B cell (primary cell): ENCODE data around the gene PTBP3. TPM values are rescaled to one million over a fixed set of nuclear protein-coding genes. Genes with fewer than 3 reads are reported as not detected.

ENCODE experiments used
- ATAC-seq: fragments of 200-7000 bp; cut with Tn5 transposase; one replicate; pipeline ENCODE4 v1.10.0; 2021; ENCODE audit warnings: low read depth, mild to moderate bottlenecking, moderate number of reproducible peaks, moderate library complexity
- CTCF ChIA-PET: fragments of 350-600 bp; sonication (Branson Sonifier 250); formaldehyde crosslinking; loops from one replicate; lab custom pipeline; 2021; ENCODE audit warnings: antibody characterized with exemption, inconsistent platforms; lab: Charles Lee
- POLR2A ChIA-PET: fragments of 350-600 bp; sonication (Branson Sonifier 250); formaldehyde crosslinking; loops from one replicate; lab custom pipeline; 2021; ENCODE audit warnings: antibody characterized with exemption; lab: Charles Lee
- DNase-seq: peaks from one replicate; pipeline ENCODE4 v3.0.0; 2013
- H2AFZ ChIP-seq: 2 replicates; pipeline ENCODE4 v1.6.1; 2012; ENCODE audit warnings: mild to moderate bottlenecking, low read depth, low read length; ENCODE audit not compliant: insufficient read depth, poor library complexity, severe bottlenecking
- H3K27ac ChIP-seq, 2 donors: 1 replicate in 1 of 2; 2 replicates in 1 of 2; pipeline ENCODE4 v1.5.1; 2012 to 2013; ENCODE audit warnings: low read length in 2 of 2, mild to moderate bottlenecking in 2 of 2, moderate library complexity in 1 of 2
- H3K27me3 ChIP-seq, 4 experiments: fragments of 200-600 bp in 1 of 4; sonication (generic) in 1 of 4; replicated peaks in 1 of 4; 1 replicate in 2 of 4; 2 replicates in 2 of 4; pipeline versions ENCODE4 v1.6.1 to v1.7.0; 2013 to 2016; ENCODE audit warnings: low read length in 3 of 4, mild to moderate bottlenecking in 2 of 4, mixed read lengths in 1 of 4, moderate library complexity in 1 of 4; ENCODE audit not compliant: insufficient read depth in 4 of 4, control insufficient read depth in 3 of 4; ENCODE audit errors: control extremely low read depth in 1 of 4
- H3K36me3 ChIP-seq, 2 experiments: replicated peaks in 1 of 2; 1 replicate in 1 of 2; 2 replicates in 1 of 2; pipeline versions ENCODE4 v1.6.1 to v1.7.1; 2013; ENCODE audit warnings: low read length in 1 of 2; ENCODE audit not compliant: insufficient read depth in 2 of 2, control insufficient read depth in 1 of 2; ENCODE audit errors: control extremely low read depth in 1 of 2, extremely low read depth in 1 of 2
- H3K4me1 ChIP-seq, 2 donors: fragments of 200-600 bp in 1 of 2; sonication (generic) in 1 of 2; 1 replicate in 1 of 2; 2 replicates in 1 of 2; pipeline versions ENCODE4 v1.5.1 to v1.6.1; 2013 to 2017; ENCODE audit warnings: low read length in 2 of 2; ENCODE audit not compliant: control insufficient read depth in 2 of 2, insufficient read depth in 2 of 2
- H3K4me2 ChIP-seq: replicated peaks from 2 replicates; pipeline ENCODE3; 2012; ENCODE audit warnings: mild to moderate bottlenecking, low read depth, low read length; ENCODE audit not compliant: poor library complexity, severe bottlenecking
- H3K4me3 ChIP-seq, 5 experiments: fragments of 200-600 bp in 1 of 5; sonication (generic) in 1 of 5; 1 replicate in 3 of 5; 2 replicates in 2 of 5; pipeline versions ENCODE4 v1.5.1 to v1.7.0; 2011 to 2016; ENCODE audit warnings: low read length in 4 of 5, mild to moderate bottlenecking in 4 of 5, low read depth in 2 of 5, control low read depth in 1 of 5, moderate library complexity in 1 of 5; ENCODE audit not compliant: insufficient read depth in 1 of 5; ENCODE audit errors: control extremely low read depth in 1 of 5, extremely low read depth in 1 of 5
- H3K79me2 ChIP-seq: fragments of 200-600 bp; sonication (generic); one replicate; pipeline ENCODE4 v1.6.0; 2016; ENCODE audit warnings: low read length; ENCODE audit not compliant: control insufficient read depth, insufficient read depth
- H3K9ac ChIP-seq: fragments of 200-600 bp; sonication (generic); 2 replicates; pipeline ENCODE4 v1.6.1; 2017; ENCODE audit warnings: mild to moderate bottlenecking, low read length, moderate library complexity
- H3K9me3 ChIP-seq, 3 donors: one replicate each; pipeline versions ENCODE4 v1.6.1 to v1.7.1; 2013; ENCODE audit warnings: low read length in 2 of 3; ENCODE audit not compliant: control insufficient read depth in 2 of 3, insufficient read depth in 1 of 3; ENCODE audit errors: control extremely low read depth in 1 of 3
- H4K20me1 ChIP-seq: 2 replicates; pipeline ENCODE4 v1.6.0; 2012; ENCODE audit warnings: mild to moderate bottlenecking, low read length; ENCODE audit not compliant: insufficient read depth, control insufficient read depth, poor library complexity, severe bottlenecking
- H3K27ac Mint-ChIP-seq: one replicate; pipeline ENCODE4 v1.8.0; 2021; ENCODE audit warnings: mixed read lengths
- H3K27me3 Mint-ChIP-seq: one replicate; pipeline ENCODE4 v1.8.0; 2021; ENCODE audit warnings: mixed read lengths
- H3K4me1 Mint-ChIP-seq: one replicate; pipeline ENCODE4 v1.8.0; 2021; ENCODE audit warnings: mixed read lengths
- H3K4me3 Mint-ChIP-seq: one replicate; pipeline ENCODE4 v1.8.0; 2021; ENCODE audit warnings: mixed read lengths
- H3K9me3 Mint-ChIP-seq: one replicate; pipeline ENCODE4 v1.8.0; 2022; ENCODE audit warnings: mixed read lengths; ENCODE audit not compliant: insufficient read depth
- CTCF ChIP-seq: fragments of 200-600 bp; IDR thresholded peaks from one replicate; pipeline ENCODE4 v1.8.0; 2022; ENCODE audit warnings: antibody characterized with exemption, mild to moderate bottlenecking
- EZH2 ChIP-seq: IDR thresholded peaks from 2 replicates; pipeline ENCODE4 v1.6.1; 2012; ENCODE audit warnings: borderline replicate concordance, low read depth, mild to moderate bottlenecking, moderate library complexity, low read length; ENCODE audit not compliant: insufficient read depth, poor library complexity, severe bottlenecking
- WGBS: methylation state at CpG from one replicate; pipeline ENCODE4 v1.1.5; 2013; ENCODE audit warnings: missing lambda C conversion rate; ENCODE audit not compliant: insufficient coverage; 5-methylcytosine and 5-hydroxymethylcytosine counted together
- intact Hi-C: fragments of 100-400 bp; cut with micrococcal nuclease; formaldehyde crosslinking; loops from one replicate; pipeline ENCODE4 v1.10.0; 2022
- polyA plus RNA-seq: library from polyadenylated mRNA; depleted of rRNA; stranded (reverse); fragments of >200 nt; gene quantifications from 2 replicates; pipeline ENCODE4 v1.2.3, GENCODE V29; 2012
- total RNA-seq, 2 donors: library from RNA; stranded (reverse); fragments of 120-200 nt in 1 of 2; gene quantifications; 1 replicate in 1 of 2; 2 replicates in 1 of 2; pipeline versions ENCODE4 v1.2.3 to v1.2.4, GENCODE V29; 2013 to 2022

PTBP3 gene
- total and polyA plus RNA-seq, 2 donors (not counting 1 experiment from before 2014, with no cell fraction given), result 22.8 to 133 TPM

DNA sequence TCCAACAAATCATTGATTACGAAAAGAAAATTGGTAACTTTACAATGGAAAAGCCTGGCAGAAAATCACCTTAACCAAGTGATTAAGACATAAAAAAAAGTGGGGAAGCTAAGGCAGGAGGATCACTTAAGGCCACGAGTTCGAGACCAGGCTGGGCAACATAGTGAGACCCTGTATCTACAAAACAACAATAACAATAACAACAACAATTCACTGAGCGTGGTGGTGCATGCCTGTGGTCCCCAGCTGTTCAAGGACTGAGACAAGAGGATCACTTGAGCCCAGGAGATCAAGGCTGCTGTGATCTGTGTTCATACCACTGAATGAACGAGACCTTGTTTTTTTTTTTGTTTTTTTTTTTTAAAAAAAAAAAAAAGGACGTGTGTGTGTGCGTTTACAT lies 21.3 kb downstream of the PTBP3 start:
- no peak overlapping the region for H3K9ac ChIP-seq
- H3K4me3 Mint-ChIP-seq, result no peak overlapping the region
- ChIA-PET POLR2A (interaction anchor here (0.7 kb wide), 1 partner anchor 486 kb away, joined by 4 read pairs; no protein-coding TSS in a partner anchor), CTCF (no interaction called here)
- no peak overlapping the region for H3K27ac ChIP-seq
- DNase-seq, result no peak
- no peak for TF ChIP-seq CTCF
- no peak for TF ChIP-seq EZH2
- H3K79me2 ChIP-seq, result peaks cover 100% of the 10 kb centered on the region
- peaks cover 95% of the 10 kb centered on the region for H4K20me1 ChIP-seq
- peaks cover 10 to 12% of the 10 kb centered on the region in 2 donors for H3K4me1 ChIP-seq
- peaks cover 46% of the 10 kb centered on the region for H3K4me1 Mint-ChIP-seq
- no peak overlapping the region for H3K4me3 ChIP-seq
- intact Hi-C loops, result no loop called here
- H3K9me3 ChIP-seq, result no peaks in the 10 kb centered on the region
- no peak for ATAC-seq
- peaks cover 0 to 2% of the 10 kb centered on the region in 2 experiments for H3K36me3 ChIP-seq
- H3K4me2 ChIP-seq, result no peak overlapping the region
- no peaks in the 10 kb centered on the region for H3K9me3 Mint-ChIP-seq
- H3K27ac Mint-ChIP-seq, result no peak overlapping the region
- H2AFZ ChIP-seq, result no peak overlapping the region
- no peaks in the 10 kb centered on the region for H3K27me3 Mint-ChIP-seq
- WGBS, result 90% methylated on average over 2 of the region's 7 CpGs
- H3K27me3 ChIP-seq, result no peaks in the 10 kb centered on the region

- peaks cover 94% of the 10 kb centered on the region for H4K20me1 ChIP-seq
- H3K27ac ChIP-seq, result no peak overlapping the region
- intact Hi-C loops, result no loop called here
- Mint-ChIP-seq H3K27me3 (no peaks in the 10 kb centered on the region), H3K27ac (no peak overlapping the region), H3K9me3 (no peaks in the 10 kb centered on the region), H3K4me3 (no peak overlapping the region), H3K4me1 (peaks cover 44% of the 10 kb centered on the region)
- H3K27me3 ChIP-seq, result no peaks in the 10 kb centered on the region
- H3K79me2 ChIP-seq, result peaks cover 100% of the 10 kb centered on the region
- POLR2A ChIA-PET, result no interaction called here
- DNase-seq (no peak), ATAC-seq (no peak)
- CTCF ChIA-PET, result no interaction called here
- WGBS, result 95% methylated on average over 2 of the region's 3 CpGs
- H3K36me3 ChIP-seq, result peaks cover 0 to 2% of the 10 kb centered on the region in 2 experiments
- peaks cover 6 to 9% of the 10 kb centered on the region in 2 donors for H3K4me1 ChIP-seq
- H2AFZ ChIP-seq, result no peak overlapping the region
- no peak overlapping the region for H3K9ac ChIP-seq
- H3K4me2 ChIP-seq, result no peak overlapping the region
- H3K9me3 ChIP-seq, result no peaks in the 10 kb centered on the region
- no peak for TF ChIP-seq EZH2
- no peak for TF ChIP-seq CTCF
- no peak overlapping the region for H3K4me3 ChIP-seq
Observed at GRCh38 chr9:112311497-112311896, 21.9 kb downstream of the PTBP3 start.
